ENCODE results near the gene DCAF4. TPM values are rescaled to one million over a fixed set of nuclear protein-coding genes. Genes with fewer than 3 reads are reported as not detected.

Gene DCAF4
- total and polyA plus RNA-seq, 2 of the 4 experiments (the other 2 are of a cell fraction), result 28.8 to 29.4 TPM

DNA sequence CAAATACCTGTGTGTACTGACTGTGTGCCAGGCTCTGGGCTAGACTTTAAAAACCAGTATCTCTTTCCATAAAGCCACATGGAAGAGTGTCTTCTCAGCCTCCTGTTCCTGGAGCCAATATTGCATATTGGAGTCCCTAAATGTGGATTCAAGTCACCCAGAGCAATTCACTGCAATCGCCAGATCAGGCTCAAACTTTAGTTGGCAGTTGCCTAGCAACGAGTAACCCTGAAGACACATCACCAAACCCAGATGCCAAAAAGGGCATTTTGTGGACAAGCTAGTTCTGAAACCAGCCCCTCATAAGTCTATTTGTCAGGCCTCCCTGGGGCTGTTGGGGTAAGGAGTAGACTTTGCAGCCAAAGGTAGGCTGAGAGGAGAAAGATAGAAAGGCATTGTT, 46.1 kb upstream of the DCAF4 start:
- no CpG with 5 or more reads among the region's 2 CpGs for WGBS, 2 experiments (ENCODE audit: extremely low coverage in 2 of 2, insufficient read length in 1 of 2)
- Histone ChIP-seq H3K9me1 (ENCODE audit: insufficient read depth, low read length) (peaks cover 14% of the 10 kb centered on the region), H2AK5ac (ENCODE audit: low read depth, low read length) (no peak overlapping the region), H3K27me3 (ENCODE audit: control insufficient read depth, insufficient read depth, low read length) (no peaks in the 10 kb centered on the region), H3K18ac (ENCODE audit: low read depth, low read length) (no peak overlapping the region), H3K4ac (ENCODE audit: low read depth, low read length) (no peak overlapping the region), H3K23ac (ENCODE audit: low read depth, low read length) (no peak overlapping the region), H3K36me3 (ENCODE audit: control insufficient read depth, insufficient read depth, low read length) (peaks cover 6% of the 10 kb centered on the region; the same call in 1 of the 2 replicates), H2BK15ac (ENCODE audit: low read depth, low read length) (no peak overlapping the region), H3K4me1 (ENCODE audit: control insufficient read depth, insufficient read depth, low read length) (peaks cover 7% of the 10 kb centered on the region), H3K9ac (ENCODE audit: low read depth, low read length) (no peak overlapping the region), H2BK5ac (ENCODE audit: low read depth, low read length, poor library complexity, severe bottlenecking) (no peak overlapping the region), H2AK9ac (replicated peaks; ENCODE audit: low read depth, low read length, poor library complexity) (no peak overlapping the region), H3K4me3 (ENCODE audit: insufficient read depth, low read depth, low read length) (no peak overlapping the region), H2BK20ac (ENCODE audit: low read depth, low read length) (no peak overlapping the region), H4K8ac (ENCODE audit: low read depth in 2 of 2, low read length in 2 of 2) (no peak overlapping the region), H2BK120ac (ENCODE audit: low read depth, low read length) (no peak overlapping the region), H3K56ac (ENCODE audit: extremely low read depth, insufficient read depth, low read length) (no peak overlapping the region; the same call in 1 of the 2 replicates), H4K5ac (ENCODE audit: low read depth, low read length) (no peak overlapping the region), H3K14ac (replicated peaks; ENCODE audit: low read depth, low read length) (no peak overlapping the region), H3K27ac (ENCODE audit: insufficient read depth, low read length) (no peak overlapping the region), H4K91ac (ENCODE audit: insufficient read depth, low read depth, low read length) (no peak overlapping the region), H3K4me2 (ENCODE audit: low read depth, low read length) (no peak overlapping the region), H2AFZ (replicated peaks; ENCODE audit: low read length, poor library complexity) (no peak overlapping the region), H3K79me1 (ENCODE audit: low read depth in 1 of 2, low read length in 2 of 2) (peaks cover 54 to 87% of the 10 kb centered on the region in 2 experiments), H4K20me1 (ENCODE audit: insufficient read depth, low read length) (peaks cover 51% of the 10 kb centered on the region), H3K9me3 (ENCODE audit: control insufficient read depth, insufficient read depth, low read length) (no peaks in the 10 kb centered on the region)
- no peak for TF ChIP-seq MAFK (IDR thresholded peaks at IDR 0.05; ENCODE audit: low read depth, low read length)
- no peak for TF ChIP-seq RAD21 (IDR thresholded peaks at IDR 0.05; ENCODE audit: low read length)
- TF ChIP-seq CEBPB (IDR thresholded peaks at IDR 0.05; ENCODE audit: low read depth, low read length), result no peak
- no peak for TF ChIP-seq MXI1 (IDR thresholded peaks at IDR 0.05; ENCODE audit: borderline replicate concordance, low read depth, low read length)
- TF ChIP-seq CHD1 (IDR thresholded peaks at IDR 0.05; ENCODE audit: low read depth, low read length), result no peak
- no peak for TF ChIP-seq BHLHE40 (IDR thresholded peaks at IDR 0.05; ENCODE audit: low read depth, low read length)
- TF ChIP-seq, protein P1, sequence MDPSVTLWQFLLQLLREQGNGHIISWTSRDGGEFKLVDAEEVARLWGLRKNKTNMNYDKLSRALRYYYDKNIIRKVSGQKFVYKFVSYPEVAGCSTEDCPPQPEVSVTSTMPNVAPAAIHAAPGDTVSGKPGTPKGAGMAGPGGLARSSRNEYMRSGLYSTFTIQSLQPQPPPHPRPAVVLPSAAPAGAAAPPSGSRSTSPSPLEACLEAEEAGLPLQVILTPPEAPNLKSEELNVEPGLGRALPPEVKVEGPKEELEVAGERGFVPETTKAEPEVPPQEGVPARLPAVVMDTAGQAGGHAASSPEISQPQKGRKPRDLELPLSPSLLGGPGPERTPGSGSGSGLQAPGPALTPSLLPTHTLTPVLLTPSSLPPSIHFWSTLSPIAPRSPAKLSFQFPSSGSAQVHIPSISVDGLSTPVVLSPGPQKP (IDR thresholded peaks at IDR 0.05; ENCODE audit: borderline replicate concordance, low read depth, low read length), result no peak
- no peak for TF ChIP-seq POLR2A (IDR thresholded peaks at IDR 0.05; ENCODE audit: low read depth, low read length)
- TF ChIP-seq, protein P2, sequence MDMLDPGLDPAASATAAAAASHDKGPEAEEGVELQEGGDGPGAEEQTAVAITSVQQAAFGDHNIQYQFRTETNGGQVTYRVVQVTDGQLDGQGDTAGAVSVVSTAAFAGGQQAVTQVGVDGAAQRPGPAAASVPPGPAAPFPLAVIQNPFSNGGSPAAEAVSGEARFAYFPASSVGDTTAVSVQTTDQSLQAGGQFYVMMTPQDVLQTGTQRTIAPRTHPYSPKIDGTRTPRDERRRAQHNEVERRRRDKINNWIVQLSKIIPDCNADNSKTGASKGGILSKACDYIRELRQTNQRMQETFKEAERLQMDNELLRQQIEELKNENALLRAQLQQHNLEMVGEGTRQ (IDR thresholded peaks at IDR 0.05; ENCODE audit: low read depth, low read length), result no peak
- no peak for TF ChIP-seq FOS (IDR thresholded peaks at IDR 0.05; ENCODE audit: low read depth, low read length)
- no peak for TF ChIP-seq RCOR1 (IDR thresholded peaks at IDR 0.05; ENCODE audit: insufficient replicate concordance, low read length)
- TF ChIP-seq MAZ (IDR thresholded peaks at IDR 0.05; ENCODE audit: borderline replicate concordance, low read depth, low read length), result no peak
- TF ChIP-seq, protein P3, sequence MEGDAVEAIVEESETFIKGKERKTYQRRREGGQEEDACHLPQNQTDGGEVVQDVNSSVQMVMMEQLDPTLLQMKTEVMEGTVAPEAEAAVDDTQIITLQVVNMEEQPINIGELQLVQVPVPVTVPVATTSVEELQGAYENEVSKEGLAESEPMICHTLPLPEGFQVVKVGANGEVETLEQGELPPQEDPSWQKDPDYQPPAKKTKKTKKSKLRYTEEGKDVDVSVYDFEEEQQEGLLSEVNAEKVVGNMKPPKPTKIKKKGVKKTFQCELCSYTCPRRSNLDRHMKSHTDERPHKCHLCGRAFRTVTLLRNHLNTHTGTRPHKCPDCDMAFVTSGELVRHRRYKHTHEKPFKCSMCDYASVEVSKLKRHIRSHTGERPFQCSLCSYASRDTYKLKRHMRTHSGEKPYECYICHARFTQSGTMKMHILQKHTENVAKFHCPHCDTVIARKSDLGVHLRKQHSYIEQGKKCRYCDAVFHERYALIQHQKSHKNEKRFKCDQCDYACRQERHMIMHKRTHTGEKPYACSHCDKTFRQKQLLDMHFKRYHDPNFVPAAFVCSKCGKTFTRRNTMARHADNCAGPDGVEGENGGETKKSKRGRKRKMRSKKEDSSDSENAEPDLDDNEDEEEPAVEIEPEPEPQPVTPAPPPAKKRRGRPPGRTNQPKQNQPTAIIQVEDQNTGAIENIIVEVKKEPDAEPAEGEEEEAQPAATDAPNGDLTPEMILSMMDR (conservative IDR thresholded peaks at IDR 0.05; ENCODE audit: low read depth, low read length), result no peak
- TF ChIP-seq RFX5 (IDR thresholded peaks at IDR 0.05; ENCODE audit: low read depth, low read length), result no peak
- DNase-seq, result no peak
- BruUV-seq (replicated peaks), result no TSS peak
- ChIA-PET POLR2A (ENCODE audit: unreplicated experiment) (no interaction called here), CTCF (no interaction called here)
- dilution Hi-C loops (cut with HindIII; ENCODE audit: low sequenced_read_pairs, unreplicated experiment), result no loop called here
- ATAC-seq (ENCODE audit: low read depth), result no peak
- intact Hi-C loops (cut with micrococcal nuclease), result no loop called here
- in situ Hi-C loops (cut with MboI; ENCODE audit: low sequenced_read_pairs), result no loop called here

Data from IMR-90 (cell line).